Prostate gland (tissue), 2 donors: ENCODE results near the gene TRPM6. TPM values are rescaled to one million over a fixed set of nuclear protein-coding genes. Genes with fewer than 3 reads are reported as not detected.

ENCODE experiments used
- DNase-seq: peaks from one replicate; pipeline ENCODE4 v3.0.0-alpha.2; 2019; ENCODE audit warnings: low spot score
- H3K27ac ChIP-seq, 2 donors: fragments of 200-600 bp; sonication (generic); 2 replicates each; pipeline ENCODE4 v1.5.1; 2017 to 2019
- H3K27me3 ChIP-seq: fragments of 200-600 bp; sonication (generic); replicated peaks from 2 replicates; pipeline ENCODE4 v1.5.1; 2019; ENCODE audit not compliant: insufficient read depth
- H3K36me3 ChIP-seq, 2 donors: fragments of 200-600 bp; sonication (generic); 1 replicate in 1 of 2; 2 replicates in 1 of 2; pipeline versions ENCODE4 v1.5.1 to v1.8.1; 2017 to 2019
- H3K4me1 ChIP-seq: fragments of 200-600 bp; sonication (generic); replicated peaks from 2 replicates; pipeline ENCODE4 v1.5.1; 2019
- H3K4me3 ChIP-seq, 2 donors: fragments of 200-600 bp; sonication (generic); 2 replicates each; pipeline ENCODE4 v1.5.1; 2017 to 2019
- H3K9me3 ChIP-seq: fragments of 200-600 bp; sonication (generic); 2 replicates; pipeline ENCODE4 v1.5.1; 2017
- POLR2A ChIP-seq: fragments of 450-650 bp; IDR thresholded peaks from one replicate; pipeline ENCODE4 v1.6.1; 2016; ENCODE audit warnings: antibody characterized with exemption, mild to moderate bottlenecking
- POLR2AphosphoS5 ChIP-seq: sonication (generic); formaldehyde crosslinking; IDR thresholded peaks from one replicate; pipeline ENCODE4 v1.6.1; 2017; ENCODE audit warnings: antibody characterized with exemption
- WGBS: methylation state at CpG from one replicate; pipeline ENCODE4 v1.1.5; 2018; 5-methylcytosine and 5-hydroxymethylcytosine counted together
- intact Hi-C: fragments of 100-400 bp; cut with DNase I; formaldehyde crosslinking; loops from one replicate; pipeline ENCODE4 v1.14.2; 2022
- total RNA-seq, 2 donors: library from RNA; depleted of rRNA; stranded (reverse); fragments of >200 nt; gene quantifications; one replicate each; pipeline ENCODE4 v1.1.0, GENCODE V29; 2016
- TF ChIP-seq, protein P1 (sequence below), 4 experiments: fragments of 200-600 bp in 2 of 4; fragments of 450-650 bp in 2 of 4; sonication (generic) in 2 of 4; IDR thresholded peaks; 1 replicate in 3 of 4; 2 replicates in 1 of 4; pipeline ENCODE4 v1.5.1; 2016 to 2019; ENCODE audit warnings: antibody characterized with exemption in 4 of 4, mild to moderate bottlenecking in 2 of 4, moderate library complexity in 2 of 4

Gene TRPM6
- total RNA-seq, 2 donors from 2014 or later, result 0.36 to 4.7 TPM

DNA sequence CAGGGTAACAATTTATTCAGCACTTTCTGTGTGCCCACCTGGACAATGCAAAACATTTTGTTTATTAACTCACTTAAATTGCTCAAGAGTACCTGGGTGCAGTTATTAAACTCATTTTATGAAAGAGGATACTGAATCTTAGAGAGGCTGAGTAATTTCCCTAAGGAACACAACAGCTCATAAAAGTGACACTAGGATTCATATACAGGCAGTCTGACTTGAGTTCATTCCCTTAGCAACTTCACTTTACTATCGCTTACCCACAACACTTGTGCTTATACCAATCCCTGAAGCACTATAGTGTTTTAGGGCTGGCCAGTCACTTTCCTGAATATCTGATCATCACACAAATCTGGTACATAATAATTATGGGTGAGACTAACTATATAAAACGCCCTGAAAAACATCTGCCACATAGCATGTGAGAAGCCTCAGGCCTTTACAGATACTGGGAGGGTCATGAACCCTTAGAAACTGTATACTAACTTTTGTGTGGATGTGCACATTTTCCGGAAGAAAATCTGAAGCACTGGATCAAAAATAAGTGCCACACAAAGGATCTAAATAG lies 11.3 kb downstream of the TRPM6 start:
- TF ChIP-seq POLR2A (no peak), POLR2AphosphoS5 (no peak)
- TF ChIP-seq, protein P1, sequence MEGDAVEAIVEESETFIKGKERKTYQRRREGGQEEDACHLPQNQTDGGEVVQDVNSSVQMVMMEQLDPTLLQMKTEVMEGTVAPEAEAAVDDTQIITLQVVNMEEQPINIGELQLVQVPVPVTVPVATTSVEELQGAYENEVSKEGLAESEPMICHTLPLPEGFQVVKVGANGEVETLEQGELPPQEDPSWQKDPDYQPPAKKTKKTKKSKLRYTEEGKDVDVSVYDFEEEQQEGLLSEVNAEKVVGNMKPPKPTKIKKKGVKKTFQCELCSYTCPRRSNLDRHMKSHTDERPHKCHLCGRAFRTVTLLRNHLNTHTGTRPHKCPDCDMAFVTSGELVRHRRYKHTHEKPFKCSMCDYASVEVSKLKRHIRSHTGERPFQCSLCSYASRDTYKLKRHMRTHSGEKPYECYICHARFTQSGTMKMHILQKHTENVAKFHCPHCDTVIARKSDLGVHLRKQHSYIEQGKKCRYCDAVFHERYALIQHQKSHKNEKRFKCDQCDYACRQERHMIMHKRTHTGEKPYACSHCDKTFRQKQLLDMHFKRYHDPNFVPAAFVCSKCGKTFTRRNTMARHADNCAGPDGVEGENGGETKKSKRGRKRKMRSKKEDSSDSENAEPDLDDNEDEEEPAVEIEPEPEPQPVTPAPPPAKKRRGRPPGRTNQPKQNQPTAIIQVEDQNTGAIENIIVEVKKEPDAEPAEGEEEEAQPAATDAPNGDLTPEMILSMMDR (IDR thresholded peaks at IDR 0.05), result no peak
- H3K4me1 ChIP-seq, result no peaks in the 10 kb centered on the region
- intact Hi-C loops, result no loop called here
- H3K27ac ChIP-seq, result no peak overlapping the region
- no peaks in the 10 kb centered on the region for H3K36me3 ChIP-seq
- H3K4me3 ChIP-seq, result no peak overlapping the region
- no peak for DNase-seq
- no peaks in the 10 kb centered on the region for H3K9me3 ChIP-seq
- WGBS, result 80% methylated on average over 3 of the region's 3 CpGs
- no peaks in the 10 kb centered on the region for H3K27me3 ChIP-seq

DNA sequence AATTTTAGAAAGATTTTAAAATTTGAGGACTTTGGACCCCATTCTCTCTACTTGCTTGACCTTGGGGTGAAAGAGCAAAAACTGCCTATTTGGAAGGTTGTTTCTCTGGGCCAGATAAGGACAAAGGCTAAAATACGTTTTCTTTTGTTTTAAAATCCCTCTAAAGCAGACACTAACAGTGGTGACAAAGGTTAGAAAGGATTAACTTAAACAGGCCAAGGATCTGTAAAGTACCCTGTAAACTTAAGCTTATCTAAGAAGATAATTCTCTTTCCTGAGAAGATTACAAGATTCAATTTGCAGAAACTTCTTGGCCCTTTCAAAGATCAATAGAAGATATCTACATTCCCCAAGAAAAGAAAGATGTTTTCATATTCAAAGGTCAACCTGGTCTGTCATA lies 12.1 kb downstream of the TRPM6 start:
- TF ChIP-seq POLR2AphosphoS5 (no peak), POLR2A (no peak)
- TF ChIP-seq, protein P1 (IDR thresholded peaks at IDR 0.05), result no peak
- intact Hi-C loops, result no loop called here
- Histone ChIP-seq H3K27me3 (no peaks in the 10 kb centered on the region), H3K4me1 (no peaks in the 10 kb centered on the region), H3K36me3 (no peaks in the 10 kb centered on the region), H3K4me3 (no peak overlapping the region), H3K27ac (no peak overlapping the region), H3K9me3 (no peaks in the 10 kb centered on the region)
- WGBS, result 77% methylated on average over 1 of the region's 1 CpG
- DNase-seq, result no peak

DNA sequence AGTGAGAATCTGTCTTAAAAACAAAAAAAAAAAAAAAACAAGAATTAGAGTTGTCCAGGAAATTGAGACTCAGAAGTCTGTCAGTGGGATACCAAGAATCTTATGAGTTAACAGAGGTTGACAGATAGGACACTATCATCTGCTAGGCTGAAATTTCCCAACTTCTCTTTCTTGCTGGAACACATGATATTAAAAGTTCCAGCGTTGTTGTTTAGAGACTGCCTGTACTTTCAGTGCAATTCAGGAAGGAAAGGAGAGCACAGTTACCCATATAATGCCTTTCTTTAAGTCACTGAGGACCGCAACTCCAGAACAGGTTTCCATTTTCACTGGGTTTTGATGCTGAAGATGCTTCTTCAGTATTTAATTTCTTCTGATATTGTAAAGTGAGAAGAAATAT lies 13.5 kb downstream of the TRPM6 start:
- Histone ChIP-seq H3K4me1 (no peaks in the 10 kb centered on the region), H3K4me3 (no peak overlapping the region), H3K27ac (no peak overlapping the region), H3K27me3 (no peaks in the 10 kb centered on the region), H3K9me3 (no peaks in the 10 kb centered on the region), H3K36me3 (no peaks in the 10 kb centered on the region)
- intact Hi-C loops, result no loop called here
- TF ChIP-seq, protein P1 (IDR thresholded peaks at IDR 0.05), result no peak
- TF ChIP-seq POLR2AphosphoS5, result no peak
- TF ChIP-seq POLR2A, result no peak
- 82% methylated on average over 2 of the region's 2 CpGs for WGBS
- no peak for DNase-seq

DNA sequence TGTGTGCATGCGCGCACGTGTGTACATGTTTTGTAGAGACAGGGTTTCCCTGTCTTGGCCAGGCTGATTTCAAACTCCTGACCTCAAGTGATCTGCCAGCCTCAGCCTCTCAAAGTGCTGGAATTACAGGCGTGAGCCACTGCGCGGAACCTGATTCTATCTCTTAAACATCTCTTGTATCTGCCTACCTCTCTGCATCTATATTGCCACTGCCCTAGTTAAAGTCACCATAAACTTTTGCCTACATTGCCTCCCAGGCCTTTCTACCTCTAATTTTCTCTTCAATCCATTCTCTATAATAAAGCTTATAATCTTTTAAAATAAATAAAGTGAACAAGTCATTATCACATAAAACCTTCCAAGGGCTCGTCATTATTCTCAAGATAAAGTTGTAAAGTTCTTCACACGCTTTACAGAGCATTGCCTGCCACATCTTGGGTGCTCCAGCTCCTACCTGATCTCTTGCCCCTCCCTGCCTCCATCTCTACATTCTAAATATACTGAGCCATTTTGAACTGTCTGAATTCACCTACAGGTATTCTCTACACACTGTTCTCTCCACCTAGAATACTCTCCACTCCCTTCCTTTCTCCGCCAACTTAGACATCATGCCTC lies 15.0 kb downstream of the TRPM6 start:
- TF ChIP-seq, protein P1 (IDR thresholded peaks at IDR 0.05), result no peak
- TF ChIP-seq POLR2A, result no peak
- no peak for TF ChIP-seq POLR2AphosphoS5
- Histone ChIP-seq H3K4me3 (no peak overlapping the region), H3K27me3 (no peaks in the 10 kb centered on the region), H3K9me3 (no peaks in the 10 kb centered on the region), H3K27ac (no peak overlapping the region), H3K36me3 (no peaks in the 10 kb centered on the region), H3K4me1 (no peaks in the 10 kb centered on the region)
- intact Hi-C loops, result no loop called here
- no peak for DNase-seq
- WGBS, result 81% methylated on average over 9 of the region's 9 CpGs

DNA sequence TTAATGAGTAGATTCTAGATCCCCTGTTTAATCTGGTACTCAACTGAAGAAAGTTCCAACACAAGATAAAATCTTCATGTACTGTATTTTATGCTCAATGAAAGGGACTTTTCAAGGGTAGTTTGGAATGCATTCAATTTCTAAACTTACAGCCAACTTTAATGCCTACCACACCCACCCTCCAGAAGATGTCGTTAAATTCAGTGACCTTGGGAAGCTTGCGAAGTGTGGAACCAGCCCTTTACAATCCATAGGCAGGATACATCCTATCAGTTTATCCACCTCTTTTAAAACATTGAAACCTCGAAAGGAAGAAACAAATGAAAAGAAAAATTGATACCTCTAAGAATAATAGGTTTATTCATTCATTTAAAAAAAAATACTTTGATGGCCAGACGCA lies 20.2 kb downstream of the TRPM6 start:
- Histone ChIP-seq H3K27me3 (no peaks in the 10 kb centered on the region), H3K4me1 (no peaks in the 10 kb centered on the region), H3K9me3 (no peaks in the 10 kb centered on the region), H3K27ac (no peak overlapping the region), H3K4me3 (no peak overlapping the region), H3K36me3 (no peaks in the 10 kb centered on the region)
- intact Hi-C loops, result no loop called here
- no peak for TF ChIP-seq POLR2AphosphoS5
- TF ChIP-seq POLR2A, result no peak
- TF ChIP-seq, protein P1 (IDR thresholded peaks at IDR 0.05), result no peak
- WGBS, result 63% methylated on average over 4 of the region's 4 CpGs
- no peak for DNase-seq
